Osteoblast (primary cell): ENCODE measurements around the gene ARHGEF28. TPM values are rescaled to one million over a fixed set of nuclear protein-coding genes. Genes with fewer than 3 reads are reported as not detected.

Experiments
- DNase-seq: peaks from one replicate; pipeline ENCODE4 v3.0.0; 2011; ENCODE audit warnings: low spot score, mixed read lengths; ENCODE audit not compliant: insufficient read length; ENCODE audit errors: missing footprints
- H2AFZ ChIP-seq: 2 replicates; pipeline ENCODE4 v1.6.0; 2011; ENCODE audit warnings: mild to moderate bottlenecking, low read length
- H3K27ac ChIP-seq: 2 replicates; pipeline ENCODE4 v1.5.1; 2011; ENCODE audit warnings: mild to moderate bottlenecking, low read depth, low read length, moderate library complexity
- H3K27me3 ChIP-seq: 2 replicates; pipeline ENCODE4 v1.6.0; 2012; ENCODE audit warnings: mild to moderate bottlenecking, control low read depth, inconsistent platforms, low read length, moderate library complexity; ENCODE audit not compliant: insufficient read depth
- H3K36me3 ChIP-seq: 2 replicates; pipeline ENCODE4 v1.5.1; 2011; ENCODE audit warnings: mild to moderate bottlenecking, low read length, control low read depth, moderate library complexity; ENCODE audit not compliant: insufficient read depth
- H3K4me1 ChIP-seq: 2 replicates; pipeline ENCODE4 v1.5.1; 2011; ENCODE audit warnings: mild to moderate bottlenecking, low read length, control low read depth, moderate library complexity; ENCODE audit not compliant: insufficient read depth
- H3K4me2 ChIP-seq: 2 replicates; pipeline ENCODE4 v1.6.0; 2011; ENCODE audit warnings: mild to moderate bottlenecking, low read length; ENCODE audit not compliant: insufficient read depth
- H3K4me3 ChIP-seq: fragments of 200-600 bp; sonication (generic); 3 replicates; pipeline ENCODE4 v1.5.1; 2012; ENCODE audit warnings: mild to moderate bottlenecking, low read length, inconsistent platforms; ENCODE audit not compliant: insufficient read depth
- H3K79me2 ChIP-seq: 2 replicates; pipeline ENCODE4 v1.6.0; 2012; ENCODE audit warnings: mild to moderate bottlenecking, low read length, control low read depth, inconsistent platforms; ENCODE audit not compliant: insufficient read depth
- H3K9me3 ChIP-seq: 2 replicates; pipeline ENCODE4 v1.5.1; 2011; ENCODE audit warnings: low read depth, low read length, control low read depth
- H4K20me1 ChIP-seq: 2 replicates; pipeline ENCODE4 v1.6.0; 2012; ENCODE audit warnings: mild to moderate bottlenecking, low read length, control low read depth; ENCODE audit not compliant: insufficient read depth
- CTCF ChIP-seq: IDR thresholded peaks from 2 replicates; pipeline ENCODE4 v1.5.1; 2011; ENCODE audit warnings: mild to moderate bottlenecking, low read depth, low read length, moderate library complexity; ENCODE audit errors: extremely low read depth
- total RNA-seq: library from RNA; depleted of rRNA; stranded (reverse); fragments of >200 nt; gene quantifications from 2 replicates; pipeline ENCODE4 v1.2.3, GENCODE V29; 2012

The ARHGEF28 gene
- total RNA-seq, 1 donor, result 64.4 TPM

- peaks cover 8% of the 10 kb centered on the region for H3K79me2 ChIP-seq
- H3K9me3 ChIP-seq, result no peaks in the 10 kb centered on the region
- H3K4me1 ChIP-seq, result peaks cover 8% of the 10 kb centered on the region
- H3K36me3 ChIP-seq, result no peaks in the 10 kb centered on the region
- H4K20me1 ChIP-seq, result no peaks in the 10 kb centered on the region
- no peak overlapping the region for H3K4me2 ChIP-seq
- no peak overlapping the region for H3K27ac ChIP-seq
- no peak for TF ChIP-seq CTCF
- H3K4me3 ChIP-seq, result no peak overlapping the region
- no peak overlapping the region for H2AFZ ChIP-seq
- H3K27me3 ChIP-seq, result no peaks in the 10 kb centered on the region
- no peak for DNase-seq
Measured at GRCh38 chr5:73751254-73751914, 125.4 kb downstream of the ARHGEF28 start.

- Histone ChIP-seq H3K27ac (no peak overlapping the region), H3K79me2 (peaks cover 3% of the 10 kb centered on the region), H3K9me3 (no peaks in the 10 kb centered on the region), H3K27me3 (no peaks in the 10 kb centered on the region), H3K4me1 (no peaks in the 10 kb centered on the region), H3K36me3 (no peaks in the 10 kb centered on the region), H4K20me1 (no peaks in the 10 kb centered on the region), H2AFZ (no peak overlapping the region), H3K4me3 (no peak overlapping the region), H3K4me2 (no peak overlapping the region)
- no peak for DNase-seq
- no peak for TF ChIP-seq CTCF
Measured at GRCh38 chr5:73754254-73754653, 128.3 kb downstream of the ARHGEF28 start.

GRCh38 chr5:73757416-73757815 lies 131.4 kb downstream of the ARHGEF28 start:
- no peaks in the 10 kb centered on the region for H3K27me3 ChIP-seq
- no peak overlapping the region for H3K4me3 ChIP-seq
- no peak overlapping the region for H3K4me2 ChIP-seq
- DNase-seq, result no peak
- H3K79me2 ChIP-seq, result no peaks in the 10 kb centered on the region
- no peaks in the 10 kb centered on the region for H4K20me1 ChIP-seq
- no peak overlapping the region for H2AFZ ChIP-seq
- no peak overlapping the region for H3K27ac ChIP-seq
- H3K9me3 ChIP-seq, result no peaks in the 10 kb centered on the region
- TF ChIP-seq CTCF, result no peak
- H3K36me3 ChIP-seq, result no peaks in the 10 kb centered on the region
- no peaks in the 10 kb centered on the region for H3K4me1 ChIP-seq

GRCh38 chr5:73759771-73760170 lies 133.8 kb downstream of the ARHGEF28 start:
- Histone ChIP-seq H3K79me2 (peaks cover 3% of the 10 kb centered on the region), H2AFZ (peak overlapping the region; percentile 36), H4K20me1 (no peaks in the 10 kb centered on the region), H3K9me3 (no peaks in the 10 kb centered on the region), H3K27ac (no peak overlapping the region), H3K27me3 (no peaks in the 10 kb centered on the region), H3K4me2 (no peak overlapping the region), H3K36me3 (no peaks in the 10 kb centered on the region), H3K4me3 (no peak overlapping the region), H3K4me1 (peaks cover 14% of the 10 kb centered on the region)
- no peak for TF ChIP-seq CTCF
- DNase-seq, result no peak
